Measurements from ENCODE around the gene ATP2B1. TPM values are rescaled to one million over a fixed set of nuclear protein-coding genes. Genes with fewer than 3 reads are reported as not detected.

The ATP2B1 gene
- total and polyA plus RNA-seq, 2 of the 13 experiments (the other 11 are each of a cell fraction or from before 2014, with no cell fraction given), result 12.1 to 60.2 TPM

- no peak for TF ChIP-seq NR2F2 (IDR thresholded peaks at IDR 0.05; ENCODE audit: borderline replicate concordance, low read depth)
These were observed 21.4 kb upstream of the ATP2B1 start (continued) for GRCh38 chr12:89729946-89730459.

- no TSS peak for BruUV-seq (replicated peaks)
- DNase-seq (ENCODE audit: low spot score), result no peak
- TF ChIP-seq ZNF337 (CRISPR knock-in tag; IDR thresholded peaks at IDR 0.05; ENCODE audit: borderline replicate concordance, low read depth) (no peak), AHDC1 (CRISPR knock-in tag; IDR thresholded peaks at IDR 0.05; ENCODE audit: borderline replicate concordance) (no peak), ZBTB26 (CRISPR knock-in tag; IDR thresholded peaks at IDR 0.05; ENCODE audit: borderline replicate concordance) (no peak), ZNF530 (CRISPR knock-in tag; IDR thresholded peaks at IDR 0.05; ENCODE audit: low read depth) (no peak), SNRNP70 (IDR thresholded peaks at IDR 0.05; ENCODE audit: low read depth, low read length) (no peak), ZNF207 (IDR thresholded peaks at IDR 0.05; ENCODE audit: borderline replicate concordance) (no peak), DRAP1 (CRISPR knock-in tag; IDR thresholded peaks at IDR 0.05) (no peak), PRMT3 (CRISPR knock-in tag; IDR thresholded peaks at IDR 0.05; ENCODE audit: borderline replicate concordance, low read depth) (no peak), ZNF512 (CRISPR knock-in tag; IDR thresholded peaks at IDR 0.05) (no peak), YEATS2 (CRISPR knock-in tag; IDR thresholded peaks at IDR 0.05; ENCODE audit: borderline replicate concordance) (no peak)
These were observed 14.6 kb upstream of the ATP2B1 start for GRCh38 chr12:89723276-89723675.

More at GRCh38 chr12:89723276-89723675, 14.6 kb upstream of the ATP2B1 start:
- H2AFZ ChIP-seq (ENCODE audit: low read length), result no peak overlapping the region
- FAIRE-seq, result no peak
- no peaks in the 10 kb centered on the region for H4K20me1 ChIP-seq (ENCODE audit: insufficient read depth, low read length)
- H3K9me3 ChIP-seq (ENCODE audit: low read length), result no peaks in the 10 kb centered on the region
- no peak overlapping the region for H3K4me2 ChIP-seq (ENCODE audit: low read depth, low read length)
- H3K36me3 ChIP-seq (replicated peaks in 1 of 2; ENCODE audit: control insufficient read depth in 1 of 2, insufficient read depth in 2 of 2, low read length in 2 of 2), result no peaks in the 10 kb centered on the region
- H3K79me2 ChIP-seq (ENCODE audit: insufficient read depth, low read length), result no peaks in the 10 kb centered on the region
- ATAC-seq, result no peak
- H3K27ac ChIP-seq (ENCODE audit: extremely low read length, insufficient read depth, low read length), result no peak overlapping the region
- H3K4me1 ChIP-seq (ENCODE audit: insufficient read depth, low read length), result no peaks in the 10 kb centered on the region
- in situ Hi-C loops (cut with HindIII; ENCODE audit: extremely low pct_ligation_motif_present, low pct_unique_long_range_greater_than_20kb) (no loop called here), intact Hi-C loops (cut with micrococcal nuclease; ENCODE audit: unreplicated experiment) (no loop called here)
- CTCF ChIA-PET (ENCODE audit: low intra/inter-chr PET ratio, low total read pairs), result no interaction called here
- 0 out of 5 replicates have a peak, but pooled peaks cover 0 to 2% of the 10 kb centered on the region in 2 experiments for H3K27me3 ChIP-seq (ENCODE audit: control insufficient read depth in 1 of 2, insufficient read depth in 2 of 2, low read length in 2 of 2)
- POLR2A ChIA-PET, result no interaction called here
- H3K4me3 ChIP-seq (replicated peaks in 1 of 3; ENCODE audit: insufficient read depth in 1 of 3, low read depth in 2 of 3, low read length in 3 of 3), result no peak overlapping the region
- no peak overlapping the region for H3K9ac ChIP-seq (ENCODE audit: insufficient read depth, low read depth, low read length)
